Central memory CD4-positive, alpha-beta T cell (primary cell): ENCODE data around the gene ITPR2.
"Not testable (repeated sequence)": the region's sequence is repeated elsewhere in the genome, so short reads cannot be mapped to it uniquely, and the experiment has no call there.

Experiments used
- DNase-seq: peaks from one replicate; pipeline ENCODE4 v3.0.0; 2022

Gene ITPR2

GRCh38 chr12:26554332-26554731 lies 278.7 kb downstream of the ITPR2 start:
- no peak for DNase-seq

- no peak for DNase-seq
These were observed 281.6 kb downstream of the ITPR2 start for GRCh38 chr12:26551385-26551784.

- no peak for DNase-seq
These were observed 284.8 kb downstream of the ITPR2 start for GRCh38 chr12:26548227-26548626.

- DNase-seq = no peak
These were observed 286.3 kb downstream of the ITPR2 start for GRCh38 chr12:26546535-26547314.

- DNase-seq = no peak
These were observed 293.9 kb downstream of the ITPR2 start for GRCh38 chr12:26539131-26539530.

- DNase-seq = no peak
These were observed 295.3 kb downstream of the ITPR2 start for GRCh38 chr12:26537651-26538050.

GRCh38 chr12:26537126-26537525 lies 295.9 kb downstream of the ITPR2 start:
- no peak for DNase-seq

- no peak for DNase-seq
These were observed 297.2 kb downstream of the ITPR2 start for GRCh38 chr12:26535826-26536225.

- no peak for DNase-seq
These were observed 298.9 kb downstream of the ITPR2 start for GRCh38 chr12:26534071-26534470.

- no peak for DNase-seq
These were observed 299.8 kb downstream of the ITPR2 start for GRCh38 chr12:26533211-26533610.

- no peak for DNase-seq
These were observed 302.5 kb downstream of the ITPR2 start for GRCh38 chr12:26530461-26530860.

- DNase-seq = no peak
These were observed 304.1 kb downstream of the ITPR2 start for GRCh38 chr12:26528943-26529342.

- no peak for DNase-seq
These were observed 305.3 kb downstream of the ITPR2 start for GRCh38 chr12:26527682-26528081.

GRCh38 chr12:26524862-26525465 lies 308.0 kb downstream of the ITPR2 start:
- DNase-seq = no peak

GRCh38 chr12:26523708-26524150 lies 309.3 kb downstream of the ITPR2 start:
- no peak for DNase-seq

GRCh38 chr12:26520869-26521268 lies 312.1 kb downstream of the ITPR2 start:
- DNase-seq = no peak

GRCh38 chr12:26520109-26520508 lies 312.9 kb downstream of the ITPR2 start:
- no peak for DNase-seq

- no peak for DNase-seq
These were observed 313.5 kb downstream of the ITPR2 start for GRCh38 chr12:26519462-26519861.

GRCh38 chr12:26517320-26517719 lies 315.7 kb downstream of the ITPR2 start:
- DNase-seq = not testable (repeated sequence)

- DNase-seq = no peak
These were observed 318.6 kb downstream of the ITPR2 start for GRCh38 chr12:26514364-26514763.

- DNase-seq = no peak
These were observed 319.5 kb downstream of the ITPR2 start for GRCh38 chr12:26513363-26514043.

- no peak for DNase-seq
These were observed 320.8 kb downstream of the ITPR2 start for GRCh38 chr12:26512213-26512612.

- DNase-seq = no peak
These were observed 322.7 kb downstream of the ITPR2 start for GRCh38 chr12:26510354-26510674.

GRCh38 chr12:26507613-26508012 lies 325.4 kb downstream of the ITPR2 start:
- DNase-seq = no peak
